Measurements from ENCODE around the gene LPIN1.
A peak's percentile ranks its signal among the peaks of the same experiment; 100 is the strongest.
"Not testable (repeated sequence)": the region's sequence is repeated elsewhere in the genome, so short reads cannot be mapped to it uniquely, and the experiment has no call there.

LPIN1 gene

DNA sequence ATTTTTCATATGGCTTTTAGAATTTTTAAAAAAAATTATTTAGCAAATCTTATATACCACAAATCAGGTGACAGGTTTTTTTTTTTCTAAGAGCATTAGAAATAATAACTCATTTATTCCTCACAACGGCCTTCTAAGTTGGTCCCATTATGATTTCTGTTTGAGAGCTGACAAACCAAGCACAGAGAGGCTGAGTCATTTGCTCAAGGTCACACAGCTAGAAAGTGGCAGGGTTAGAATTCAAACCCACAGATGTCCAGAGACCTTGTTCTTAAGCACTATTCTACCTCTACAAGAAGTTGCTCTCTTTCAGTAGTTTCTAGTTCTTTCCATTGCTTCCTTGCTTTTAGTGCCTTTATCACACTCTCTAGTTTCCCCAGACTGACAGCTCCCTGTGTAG, 28.8 kb upstream of the LPIN1 start:
- no peak for DNase-seq

DNA sequence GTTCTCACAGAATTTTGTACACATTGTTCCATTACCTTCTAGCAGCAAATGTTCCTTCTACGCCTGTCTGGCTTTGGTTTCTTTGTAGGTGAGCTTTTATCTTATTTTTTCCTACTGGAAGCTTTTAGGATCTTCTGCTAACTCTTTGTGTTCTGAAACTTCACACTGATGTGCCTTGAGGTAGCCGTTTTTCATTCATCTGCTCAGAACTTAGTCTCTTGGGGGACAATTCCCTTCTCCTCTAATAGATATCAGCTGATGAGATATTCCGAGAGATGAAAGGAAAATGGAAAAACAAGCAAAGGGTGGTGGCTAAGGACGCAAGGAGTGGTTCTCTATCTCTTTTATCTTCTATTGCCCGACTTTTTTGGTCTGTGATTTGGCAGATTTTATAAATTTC, 27.8 kb upstream of the LPIN1 start:
- DNase-seq = no peak

DNA sequence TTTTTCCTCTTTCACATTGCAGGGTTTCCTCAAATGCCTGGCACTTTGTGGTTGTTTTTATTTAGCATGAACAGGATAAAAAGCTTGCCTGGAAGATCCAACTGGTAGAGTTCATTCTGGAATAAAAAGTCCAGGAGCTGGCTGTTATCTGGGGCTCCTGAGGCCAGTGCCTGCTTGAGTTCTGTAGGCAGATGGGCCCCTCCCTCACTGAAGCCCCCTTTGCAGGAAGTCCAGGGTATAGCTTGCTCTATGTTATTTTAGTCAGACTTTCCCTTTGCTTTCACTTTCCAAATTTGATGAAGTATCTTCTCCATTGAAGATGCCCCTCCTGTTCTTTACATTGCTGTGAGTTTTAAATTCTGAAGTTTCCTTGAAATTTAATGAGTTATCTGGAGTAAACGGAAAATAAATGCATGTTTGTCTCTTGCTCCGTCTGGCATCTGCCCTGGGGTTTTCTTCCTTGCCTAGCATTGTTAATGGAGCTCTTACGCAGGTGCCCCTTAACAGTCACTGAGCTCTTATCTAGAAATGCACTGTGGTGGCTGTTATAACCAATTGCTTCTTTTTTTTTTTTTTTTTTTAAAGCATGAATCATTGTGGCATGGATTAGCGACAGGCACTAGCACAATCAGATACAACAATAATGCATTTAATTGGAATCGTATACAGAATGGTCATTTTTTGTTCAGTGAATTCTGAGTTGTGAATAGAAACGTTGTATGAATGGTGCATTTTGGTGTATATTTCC, 27.0 kb upstream of the LPIN1 start:
- no peak for DNase-seq

DNA sequence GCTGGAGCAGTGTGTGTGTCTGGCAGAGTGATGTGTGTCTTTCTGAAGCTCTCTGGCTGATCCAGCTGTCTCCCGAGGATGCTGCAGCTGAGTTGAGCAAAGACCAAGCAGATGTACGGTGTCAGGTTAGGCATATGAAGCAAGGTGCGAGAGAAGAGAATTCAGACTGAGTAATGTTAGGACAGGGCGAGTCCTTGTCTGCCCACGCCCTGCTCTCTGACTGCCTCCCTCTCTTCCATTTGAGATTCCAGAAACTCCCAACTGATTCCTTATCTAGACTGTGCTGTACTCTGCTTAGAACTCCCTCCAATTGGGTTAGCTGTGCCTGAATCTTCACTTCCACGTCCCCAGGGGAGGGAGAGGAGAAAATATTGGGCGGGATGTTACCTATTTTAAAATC, 25.7 kb upstream of the LPIN1 start:
- no peak for DNase-seq

DNA sequence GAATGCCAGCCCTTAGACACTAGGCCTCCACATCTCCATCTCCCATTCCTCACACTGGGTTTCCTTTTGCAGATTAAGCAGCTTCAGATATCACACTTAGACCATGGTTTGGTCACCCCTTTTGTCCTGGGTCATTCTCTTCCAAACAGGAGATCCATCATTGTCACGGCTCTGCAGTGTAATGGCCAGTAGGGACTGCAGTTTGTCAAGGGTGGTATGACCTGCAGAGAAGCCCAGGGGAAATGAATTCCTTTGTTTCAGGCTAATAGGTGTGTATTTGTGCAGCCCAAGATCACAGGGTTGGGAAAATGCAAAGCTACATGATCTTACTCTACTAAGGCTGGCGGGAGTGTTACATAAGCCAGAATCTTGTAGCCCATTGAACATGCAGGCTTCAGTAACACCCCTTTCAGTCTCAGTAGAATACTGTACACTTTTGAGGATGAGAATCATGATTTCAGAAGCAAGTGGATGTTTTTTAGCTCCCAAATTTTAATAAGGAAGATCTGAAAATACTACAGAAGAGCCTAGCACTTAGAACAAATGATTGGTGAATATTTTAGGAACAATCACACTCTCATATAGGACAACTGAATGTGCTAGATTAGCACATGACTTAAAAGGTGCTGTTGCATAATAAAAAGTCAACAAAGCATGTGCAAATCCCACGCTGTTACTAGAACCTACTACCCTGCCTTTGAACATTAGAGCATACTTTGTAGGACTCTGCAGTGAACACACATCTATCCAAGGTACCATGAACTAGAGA, 24.0 kb upstream of the LPIN1 start:
- DNase-seq = no peak

DNA sequence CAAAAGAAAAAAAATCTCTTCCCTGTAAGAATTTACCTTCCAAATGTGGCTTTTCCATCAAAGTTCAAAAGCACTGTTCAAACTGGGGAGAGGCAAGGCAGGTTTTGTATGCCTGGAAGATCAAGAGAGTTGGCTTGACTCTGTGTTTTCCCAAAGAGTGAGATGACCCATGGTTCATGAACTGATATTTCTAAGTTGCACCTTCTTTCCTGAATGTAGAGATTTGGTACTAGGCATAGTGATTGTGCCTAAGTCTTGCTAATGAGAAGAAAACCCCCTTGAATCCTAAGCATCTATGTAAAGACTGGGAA, 23.4 kb upstream of the LPIN1 start:
- DNase-seq = no peak

DNA sequence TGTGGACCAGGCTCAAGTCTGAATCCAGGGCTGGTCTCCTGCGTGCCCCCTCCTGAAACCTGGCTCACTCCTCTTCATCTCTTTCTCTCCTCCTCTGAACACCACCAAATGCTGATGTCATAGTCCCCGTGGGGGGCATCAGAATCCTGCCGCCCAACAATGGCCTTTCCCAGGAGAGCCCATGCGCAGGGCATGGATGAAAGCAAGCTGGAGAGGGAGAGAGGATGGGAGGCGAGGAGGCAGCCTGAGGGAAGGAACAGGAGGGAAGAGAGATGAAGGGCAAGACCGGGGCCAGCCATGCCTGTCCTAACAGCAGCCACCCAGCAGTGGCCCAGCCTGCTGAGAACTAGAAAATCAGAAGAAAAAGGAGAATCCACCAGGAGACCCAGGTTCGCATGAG, 22.3 kb upstream of the LPIN1 start:
- DNase-seq = no peak

DNA sequence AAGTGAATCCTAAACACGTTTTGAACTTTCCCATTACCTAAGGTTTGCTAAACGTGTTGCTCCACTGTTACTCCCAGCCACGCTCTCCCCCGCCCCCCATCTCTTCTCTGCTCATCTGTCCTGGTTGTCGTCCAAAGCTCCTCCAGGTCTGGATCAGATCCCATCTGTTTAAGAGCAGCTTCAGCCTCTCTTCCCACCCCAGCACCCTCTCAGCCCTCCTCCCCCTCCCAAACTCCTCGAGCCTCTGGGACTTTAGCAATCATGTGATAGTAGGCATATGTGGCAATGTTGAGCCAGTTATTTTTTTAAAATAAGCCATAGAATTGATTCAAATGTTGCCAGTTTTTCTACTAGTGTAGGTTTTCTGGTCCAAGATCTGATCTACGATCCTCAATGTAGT, 20.0 kb upstream of the LPIN1 start:
- no peak for DNase-seq

DNA sequence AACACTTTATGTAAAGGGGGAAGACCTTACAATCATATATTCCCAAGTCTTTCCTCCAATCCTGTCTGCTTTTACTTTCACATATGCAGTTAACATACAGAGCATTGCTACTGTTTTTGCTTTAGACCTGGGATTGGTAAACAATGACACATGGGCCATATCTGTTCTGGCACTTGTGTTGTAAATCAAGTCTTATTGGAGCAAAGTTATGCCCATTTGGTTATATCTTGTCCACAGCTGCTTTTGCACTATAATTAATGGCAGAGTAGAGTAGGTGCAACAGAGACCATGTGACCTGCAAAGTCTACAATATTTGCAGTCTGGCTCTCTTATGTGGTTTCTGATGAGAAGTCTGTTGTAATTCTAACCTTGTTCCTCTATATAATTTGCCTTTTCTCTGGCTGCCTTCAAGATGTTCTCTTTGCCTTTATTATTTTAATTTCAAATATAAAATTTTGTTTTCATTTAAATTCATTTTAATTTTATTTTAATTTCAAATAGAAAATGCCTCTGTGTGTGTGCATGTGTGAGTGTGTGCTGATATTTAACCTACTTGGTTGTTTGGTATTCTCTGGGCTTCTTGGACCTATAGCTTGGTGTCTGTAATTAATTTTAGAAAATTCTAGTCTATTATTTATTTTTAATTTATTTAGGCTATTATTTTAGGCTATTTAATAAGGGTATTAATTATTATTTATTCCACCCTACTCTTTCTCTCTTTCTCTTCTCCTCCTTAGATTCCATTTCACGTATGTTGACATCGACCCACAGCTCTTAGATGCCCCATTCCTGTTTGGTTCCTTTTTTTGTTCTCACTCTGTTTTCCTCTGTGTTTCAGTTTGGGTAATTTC, 16.8 kb upstream of the LPIN1 start:
- no peak for DNase-seq

DNA sequence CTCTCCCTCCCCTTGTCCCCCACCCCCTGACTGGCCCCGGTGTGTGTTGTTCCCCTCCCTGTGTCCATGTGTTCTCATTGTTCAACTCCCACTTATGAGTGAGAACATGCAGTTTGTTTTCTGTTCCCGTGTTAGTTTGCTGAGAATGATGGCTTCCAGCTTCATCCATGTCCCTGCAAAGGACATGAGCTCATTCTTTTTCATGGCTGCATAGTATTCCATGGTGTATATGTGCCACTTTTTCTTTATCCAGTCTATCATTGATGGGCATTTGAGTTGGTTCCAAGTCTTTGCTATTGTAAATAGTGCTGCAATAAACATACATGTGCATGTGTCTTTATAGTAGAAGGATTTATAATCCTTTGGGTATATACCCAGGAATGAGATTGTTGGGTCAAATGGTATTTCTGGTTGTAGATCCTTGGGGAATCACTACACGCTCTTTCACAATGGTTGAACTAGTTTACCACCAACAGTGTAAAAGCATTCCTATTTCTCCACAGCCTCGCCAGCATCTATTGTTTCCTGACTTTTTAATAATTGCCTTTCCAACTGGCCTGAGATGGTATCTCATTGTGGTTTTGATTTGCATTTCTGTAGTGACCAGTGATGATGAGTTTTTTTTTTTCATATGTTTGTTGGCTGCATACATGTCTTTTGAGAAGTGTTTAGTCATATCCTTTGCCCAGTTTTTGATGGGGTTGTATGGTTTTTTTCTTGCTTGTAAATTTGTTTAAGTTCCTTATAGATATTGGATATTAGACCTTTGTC, 15.0 kb upstream of the LPIN1 start:
- not testable (repeated sequence) for DNase-seq

DNA sequence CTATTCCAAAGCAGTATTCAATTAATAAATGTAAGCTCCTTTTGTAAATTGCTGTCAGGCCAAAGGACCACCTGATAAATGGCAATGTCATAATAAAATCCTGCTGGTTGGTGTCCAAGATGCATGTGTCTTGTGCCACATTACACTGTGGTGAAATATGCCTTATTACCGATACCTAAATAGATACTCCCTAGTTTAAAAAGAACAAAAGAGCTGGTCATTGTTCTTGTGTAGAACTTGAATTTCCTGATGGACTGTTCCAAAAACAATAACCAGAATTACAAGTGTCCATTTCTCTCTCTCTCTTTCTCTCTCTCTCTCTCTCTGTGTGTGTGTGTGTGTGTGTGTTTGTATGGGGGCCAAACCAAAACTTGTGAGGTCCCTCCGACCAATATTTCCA, 13.8 kb upstream of the LPIN1 start:
- DNase-seq = no peak

DNA sequence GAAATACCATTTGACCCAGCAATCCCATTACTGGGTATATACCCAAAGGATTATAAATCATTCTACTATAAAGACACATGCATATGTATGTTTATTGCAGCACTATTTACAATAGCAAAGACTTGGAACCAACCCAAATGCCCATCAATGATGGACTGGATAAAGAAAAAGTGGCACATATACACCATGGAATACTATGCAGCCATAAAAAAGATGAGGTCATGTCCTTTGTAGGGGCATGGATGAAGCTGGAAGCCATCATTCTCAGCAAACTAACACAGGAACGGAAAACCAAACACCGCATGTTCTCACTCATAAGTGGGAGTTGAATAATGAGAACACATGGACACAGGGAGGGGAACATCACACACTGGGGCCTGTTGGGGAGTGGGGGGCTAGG, 8.6 kb upstream of the LPIN1 start:
- DNase-seq = not testable (repeated sequence)

DNA sequence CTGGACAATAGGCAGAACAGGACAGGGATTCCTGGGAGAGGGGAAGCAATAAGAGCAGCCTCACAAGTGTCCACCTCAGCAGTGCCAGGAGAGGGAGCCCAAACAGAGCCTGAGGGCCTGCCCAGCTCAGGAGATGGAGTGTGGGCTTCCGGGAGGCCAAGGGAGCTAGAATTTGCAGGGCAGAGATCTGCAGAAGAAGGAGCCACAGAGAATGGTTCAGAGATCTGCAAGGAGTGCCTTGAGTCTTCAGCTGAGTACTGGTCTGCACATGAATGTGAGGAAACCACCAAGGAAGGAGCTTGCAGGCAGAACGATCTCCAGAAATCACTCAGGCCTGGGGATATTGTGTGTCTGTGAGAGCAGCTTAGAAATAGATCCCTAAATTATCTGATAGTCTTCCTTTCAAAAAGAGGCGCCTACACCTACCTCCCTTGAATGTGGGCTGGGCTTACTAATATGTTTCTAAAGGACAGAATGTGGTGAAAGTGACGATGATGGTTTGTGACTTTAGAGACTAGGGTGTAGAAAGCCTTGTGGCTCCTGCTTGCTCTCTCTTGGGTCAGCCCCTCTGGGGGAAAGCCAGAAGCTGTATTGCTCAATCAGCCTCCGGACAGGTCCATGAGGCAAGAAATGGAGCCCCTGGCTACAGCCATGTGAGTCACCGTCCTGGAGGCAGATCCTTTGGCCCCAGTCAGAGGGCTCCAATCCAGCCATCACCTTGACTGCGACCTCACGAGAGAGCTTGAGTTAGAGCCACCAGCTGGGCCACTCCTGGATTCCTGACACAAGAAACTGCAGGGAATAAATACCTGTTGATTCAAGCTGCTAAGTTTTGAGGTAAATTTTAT, 7.6 kb upstream of the LPIN1 start:
- peak; percentile 60 for DNase-seq

DNA sequence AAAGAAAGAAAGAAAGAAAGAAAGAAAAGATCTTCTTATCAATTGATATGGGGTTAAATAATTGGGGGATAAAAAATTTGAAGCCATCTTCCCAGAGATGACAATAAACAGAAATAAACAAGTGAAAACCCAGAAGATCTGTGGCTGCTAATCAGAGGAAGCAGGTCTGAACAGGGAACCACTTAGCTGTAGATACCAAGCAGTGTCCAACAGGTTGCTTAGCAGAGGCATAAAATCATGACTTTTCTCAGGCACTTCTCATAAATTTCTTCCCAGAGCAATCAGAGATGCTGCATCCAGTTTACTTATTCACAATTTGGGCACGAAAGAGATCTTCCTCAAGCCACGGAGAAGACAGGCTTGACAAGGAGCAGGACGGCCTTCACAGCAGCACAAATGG, 5.7 kb upstream of the LPIN1 start:
- no peak for DNase-seq

DNA sequence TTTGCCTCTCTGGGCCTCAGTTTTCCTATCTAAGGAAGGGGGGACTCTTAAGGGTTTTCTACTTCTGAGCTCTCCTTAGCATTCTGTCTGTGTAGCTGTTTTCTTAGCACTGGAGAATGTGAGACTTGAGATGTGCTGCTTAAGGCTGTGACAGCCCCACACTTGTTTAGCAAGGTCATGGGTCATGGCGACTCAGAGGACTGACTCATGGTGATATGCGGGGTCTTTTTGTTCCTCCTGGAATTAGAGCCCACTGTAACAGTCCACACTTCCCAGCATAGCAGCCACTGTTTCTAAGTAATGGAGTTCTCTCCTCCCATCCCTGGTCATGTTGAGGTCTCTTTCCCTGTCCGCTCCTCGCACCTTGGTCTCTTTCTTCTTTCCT, 4.1 kb upstream of the LPIN1 start:
- DNase-seq = no peak

DNA sequence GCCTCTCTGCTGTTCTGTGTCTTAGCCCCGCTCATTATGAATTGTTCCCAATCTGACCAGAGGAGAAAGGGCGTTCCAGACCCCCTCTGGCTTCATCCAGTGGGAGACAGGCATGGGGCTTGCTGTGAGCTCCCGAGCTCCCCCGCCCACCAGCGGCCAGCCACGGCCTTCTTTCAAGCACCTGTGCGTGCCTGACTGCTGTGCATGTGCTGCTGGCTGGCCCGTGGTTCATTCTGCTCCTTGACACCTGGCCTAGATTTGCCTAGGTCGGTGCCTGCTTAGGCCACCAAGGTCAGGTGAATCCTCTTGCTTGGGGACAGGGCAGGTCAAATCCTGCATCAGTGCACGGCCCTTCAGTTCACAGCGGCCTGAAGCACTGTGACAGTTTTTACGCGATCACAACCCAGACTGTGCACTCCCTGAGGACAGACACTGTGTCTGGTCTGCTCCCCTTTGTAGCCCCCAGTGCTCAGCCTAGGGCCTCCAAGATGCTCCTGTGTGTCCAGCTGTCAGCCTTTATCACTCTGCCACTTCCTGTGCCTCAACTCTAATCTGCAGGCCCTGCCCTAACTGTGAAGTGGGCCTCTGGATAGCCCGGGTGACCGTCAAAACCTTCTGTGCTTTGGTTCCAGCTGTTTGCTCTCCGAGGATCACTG, 3.6 kb upstream of the LPIN1 start:
- DNase-seq = no peak

DNA sequence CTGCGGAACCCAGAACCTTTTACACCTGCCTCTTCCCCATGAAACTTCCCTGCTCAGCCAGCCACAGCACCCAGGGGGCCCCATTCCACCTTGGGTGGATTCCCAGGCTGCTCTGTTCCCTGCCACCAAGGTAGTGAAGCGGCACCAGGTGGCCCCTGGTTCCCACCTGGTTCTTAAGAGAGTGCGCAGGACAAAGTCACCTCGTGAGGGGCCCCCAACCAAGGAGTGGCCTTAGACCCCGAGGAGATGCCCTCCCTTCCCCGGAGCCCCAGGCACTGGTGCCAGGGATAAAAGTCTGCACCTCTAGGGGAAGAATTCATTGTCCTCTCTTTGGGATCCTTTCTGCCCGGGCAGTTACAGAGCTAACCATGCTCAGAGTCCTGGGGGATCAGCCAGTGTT, 3.1 kb upstream of the LPIN1 start:
- no peak for DNase-seq

DNA sequence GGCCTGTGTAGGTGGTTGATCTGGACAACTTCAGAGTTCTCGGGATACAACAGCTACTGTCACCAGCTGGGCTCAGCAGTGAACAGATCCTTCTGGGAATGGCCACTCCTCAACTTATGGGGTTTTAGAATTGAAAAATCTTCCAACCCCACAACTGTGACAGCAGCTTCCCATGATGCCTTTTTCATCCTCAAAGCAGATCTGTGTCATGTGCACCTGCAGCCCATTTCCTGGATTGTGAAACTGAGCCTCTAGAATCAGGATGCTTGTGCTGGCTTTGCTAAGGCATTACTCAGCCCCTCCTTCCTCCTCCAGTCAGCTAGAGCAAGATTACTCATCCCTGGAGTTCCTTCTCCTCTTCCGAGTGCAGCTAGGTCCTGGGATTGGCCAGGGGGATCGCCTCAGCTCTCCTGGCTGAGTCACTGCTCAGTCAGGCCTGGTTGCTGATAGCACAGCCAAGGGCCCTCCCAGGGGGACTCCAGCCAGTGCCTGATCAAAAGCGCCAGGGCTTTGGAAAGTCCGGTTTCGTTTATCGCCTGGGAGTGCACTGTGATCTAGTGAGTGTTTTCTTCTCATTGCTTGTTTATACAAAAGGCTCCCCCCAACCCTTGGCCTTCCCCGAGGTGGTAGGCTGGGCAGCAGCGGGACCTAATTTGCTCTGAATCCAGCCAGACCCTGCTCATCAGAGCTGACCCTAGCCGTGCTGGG, 2.4 kb upstream of the LPIN1 start:
- peak; percentile 97 for DNase-seq

DNA sequence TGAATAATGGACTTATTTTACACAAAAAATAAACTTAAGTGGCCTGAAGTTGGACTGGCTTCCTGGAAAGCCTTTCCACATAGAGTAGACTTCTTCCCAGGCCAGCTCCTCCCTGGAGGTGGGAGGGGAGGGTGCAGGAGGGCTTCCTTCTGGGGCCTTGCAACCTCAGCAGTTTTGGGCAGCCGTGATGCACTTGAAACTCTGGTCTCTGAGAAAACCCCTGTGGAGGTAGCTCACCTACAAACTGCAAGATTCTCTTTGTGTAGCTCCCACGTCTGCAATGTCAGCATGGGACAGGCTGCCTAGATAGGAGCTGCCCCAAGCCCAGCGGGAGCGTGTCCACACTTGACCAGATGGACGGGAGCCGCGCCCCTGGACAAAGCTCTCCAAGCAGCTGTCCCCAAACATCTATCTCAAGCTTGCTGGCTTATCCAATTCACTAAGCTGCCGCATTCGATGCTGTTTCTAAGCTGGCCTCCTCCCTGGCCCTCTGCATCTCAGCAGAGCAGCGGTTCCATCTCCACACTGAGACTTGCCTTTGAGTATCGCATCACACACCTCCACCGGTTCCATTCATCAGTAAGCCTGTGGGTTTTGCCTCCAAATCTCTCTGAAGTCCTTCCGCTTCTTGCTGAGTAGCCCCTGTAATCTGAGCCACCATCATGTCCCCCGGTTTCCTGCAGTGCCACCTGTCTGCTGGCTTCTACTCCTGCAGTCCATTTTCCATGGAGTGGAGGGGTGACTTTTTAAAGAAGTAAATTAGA, 1.6 kb upstream of the LPIN1 start:
- DNase-seq = peak; percentile 51

All from activated CD4-positive, alpha-beta T cell treated with anti-CD3 and anti-CD28 coated beads, Interleukin-10, Interleukin-2, amounts not matched to agents 100 ng/mL and 50 ng/mL, durations not matched to agents 16 hours and 8 hours (primary cell).